ENCODE data around the gene INPP5D. TPM values are rescaled to one million over a fixed set of nuclear protein-coding genes. Genes with fewer than 3 reads are reported as not detected.

INPP5D gene
- total RNA-seq, 1 donor from 2014 or later = 3.7 TPM

GRCh38 chr2:233053928-233054784 is 6.0 kb upstream of the INPP5D start:
- Histone ChIP-seq H3K4me3 (ENCODE audit: low read depth, low read length) (no peak overlapping the region), H3K27me3 (ENCODE audit: control insufficient read depth, insufficient read depth, low read length) (no peaks in the 10 kb centered on the region), H3K36me3 (ENCODE audit: control insufficient read depth, insufficient read depth, low read length) (no peaks in the 10 kb centered on the region)
- TF ChIP-seq CTCF (IDR thresholded peaks at IDR 0.05; ENCODE audit: insufficient read depth, low read length, poor library complexity, severe bottlenecking) = peak; percentile 97
- no peak for DNase-seq (ENCODE audit: low read depth)

- H3K36me3 ChIP-seq (ENCODE audit: control insufficient read depth, insufficient read depth, low read length) = no peaks in the 10 kb centered on the region
- no peak for DNase-seq (ENCODE audit: low read depth)
- no peak overlapping the region for H3K4me3 ChIP-seq (ENCODE audit: low read depth, low read length)
- TF ChIP-seq CTCF (IDR thresholded peaks at IDR 0.05; ENCODE audit: insufficient read depth, low read length, poor library complexity, severe bottlenecking) = no peak
- H3K27me3 ChIP-seq (ENCODE audit: control insufficient read depth, insufficient read depth, low read length) = no peaks in the 10 kb centered on the region
Observed at GRCh38 chr2:233055362-233055761, 4.8 kb upstream of the INPP5D start.

GRCh38 chr2:233056961-233057605 is 3.1 kb upstream of the INPP5D start:
- Histone ChIP-seq H3K36me3 (ENCODE audit: control insufficient read depth, insufficient read depth, low read length) (no peaks in the 10 kb centered on the region), H3K27me3 (ENCODE audit: control insufficient read depth, insufficient read depth, low read length) (no peaks in the 10 kb centered on the region), H3K4me3 (ENCODE audit: low read depth, low read length) (no peak overlapping the region)
- no peak for DNase-seq (ENCODE audit: low read depth)
- no peak for TF ChIP-seq CTCF (IDR thresholded peaks at IDR 0.05; ENCODE audit: insufficient read depth, low read length, poor library complexity, severe bottlenecking)

GRCh38 chr2:233058717-233059546 is 1.2 kb upstream of the INPP5D start:
- no peak for TF ChIP-seq CTCF (IDR thresholded peaks at IDR 0.05; ENCODE audit: insufficient read depth, low read length, poor library complexity, severe bottlenecking)
- H3K27me3 ChIP-seq (ENCODE audit: control insufficient read depth, insufficient read depth, low read length) = no peaks in the 10 kb centered on the region
- no peak overlapping the region for H3K4me3 ChIP-seq (ENCODE audit: low read depth, low read length)
- no peak for DNase-seq (ENCODE audit: low read depth)
- no peaks in the 10 kb centered on the region for H3K36me3 ChIP-seq (ENCODE audit: control insufficient read depth, insufficient read depth, low read length)

- no peak for TF ChIP-seq CTCF (IDR thresholded peaks at IDR 0.05; ENCODE audit: insufficient read depth, low read length, poor library complexity, severe bottlenecking)
- H3K4me3 ChIP-seq (ENCODE audit: low read depth, low read length) = no peak overlapping the region
- no peaks in the 10 kb centered on the region for H3K36me3 ChIP-seq (ENCODE audit: control insufficient read depth, insufficient read depth, low read length)
- DNase-seq (ENCODE audit: low read depth) = no peak
- no peaks in the 10 kb centered on the region for H3K27me3 ChIP-seq (ENCODE audit: control insufficient read depth, insufficient read depth, low read length)
Observed at GRCh38 chr2:233059547-233059796, 670 bp upstream of the INPP5D start.
